Measurements from ENCODE around the gene PLEKHD1. TPM values are rescaled to one million over a fixed set of nuclear protein-coding genes. Genes with fewer than 3 reads are reported as not detected.

PLEKHD1 gene
- total and polyA plus RNA-seq, 9 donors, result 0.53 to 1.5 (median 0.89) TPM

DNA sequence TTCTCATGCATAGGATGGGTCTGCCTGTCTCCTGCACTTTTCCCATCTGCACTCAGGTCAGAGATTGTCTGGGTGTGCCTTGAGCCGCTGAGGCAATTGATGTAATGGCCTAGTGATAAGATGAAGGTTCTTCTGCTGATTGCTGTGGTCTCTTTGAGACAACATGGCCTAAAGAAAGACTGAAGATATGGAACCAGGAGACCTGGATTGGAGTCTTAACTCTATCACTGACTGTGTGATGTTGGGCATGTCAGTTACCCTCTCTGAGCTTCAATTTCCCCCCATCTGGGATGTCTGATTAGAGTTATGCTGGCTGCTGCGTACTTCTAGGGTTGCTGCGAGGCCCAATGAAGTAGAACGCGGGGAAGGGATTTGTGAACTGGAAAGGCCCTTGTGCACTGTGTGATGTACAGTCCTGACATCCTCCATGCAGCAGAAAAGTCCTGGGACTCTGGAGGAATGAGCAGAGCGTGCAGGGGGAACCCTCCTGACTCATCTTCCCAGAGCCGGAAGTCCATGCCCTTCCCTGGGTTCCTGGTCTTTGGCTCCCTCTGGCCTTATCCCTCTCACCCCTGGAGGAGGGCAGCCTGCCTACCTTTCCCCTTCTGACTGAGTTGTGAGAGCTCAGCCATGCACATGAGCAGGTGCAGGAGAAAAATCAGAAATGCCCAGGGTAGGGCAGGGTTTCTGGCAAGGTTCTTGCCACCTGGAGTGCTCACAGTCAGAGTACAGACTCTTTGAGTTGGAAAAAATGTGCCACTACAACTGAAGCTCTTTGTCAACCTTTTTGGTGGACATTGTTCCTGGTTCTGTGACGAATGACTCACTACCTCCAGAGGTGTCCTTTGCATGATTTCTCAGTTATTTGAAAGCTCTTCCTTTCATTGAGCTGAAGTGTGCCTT is 21.1 kb downstream of the PLEKHD1 start:
- Histone ChIP-seq H3K27ac (ENCODE audit: low read length) (no peak overlapping the region), H3K4me3 (ENCODE audit: low read length) (no peak overlapping the region), H3K4me1 (ENCODE audit: control insufficient read depth, insufficient read depth, low read length) (peaks cover 23% of the 10 kb centered on the region), H3K9me3 (replicated peaks; ENCODE audit: control insufficient read depth, low read depth, low read length) (no peaks in the 10 kb centered on the region), H3K36me3 (ENCODE audit: control insufficient read depth, insufficient read depth, low read length) (no peaks in the 10 kb centered on the region), H3K27me3 (ENCODE audit: control insufficient read depth, insufficient read depth, low read length) (peaks cover 2% of the 10 kb centered on the region)
- WGBS (ENCODE audit: insufficient coverage), result 88% methylated on average over 5 of the region's 8 CpGs
- DNase-seq, result no peak

DNA sequence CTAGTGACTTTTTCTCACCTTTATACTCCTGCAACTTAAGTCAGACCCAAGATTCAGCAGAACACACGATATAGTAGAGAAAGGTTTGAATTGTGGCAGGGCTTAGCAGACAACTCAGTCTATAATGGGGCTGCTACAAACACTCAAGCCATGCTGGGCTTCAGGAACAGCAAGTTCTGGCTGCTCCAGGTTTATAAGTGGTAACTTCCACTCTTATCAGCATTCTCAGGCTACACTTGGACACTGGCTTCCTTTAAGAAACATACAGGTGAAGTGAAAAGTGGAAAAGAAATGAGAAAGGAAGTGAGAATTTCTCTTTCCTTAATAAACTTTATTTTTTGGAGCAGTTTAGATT is 21.7 kb downstream of the PLEKHD1 start:
- no CpG with 5 or more reads among the region's 1 CpG for WGBS (ENCODE audit: insufficient coverage)
- Histone ChIP-seq H3K36me3 (ENCODE audit: control insufficient read depth, insufficient read depth, low read length) (no peaks in the 10 kb centered on the region), H3K27me3 (ENCODE audit: control insufficient read depth, insufficient read depth, low read length) (no peaks in the 10 kb centered on the region), H3K27ac (ENCODE audit: low read length) (no peak overlapping the region), H3K4me1 (ENCODE audit: control insufficient read depth, insufficient read depth, low read length) (peaks cover 17% of the 10 kb centered on the region), H3K9me3 (replicated peaks; ENCODE audit: control insufficient read depth, low read depth, low read length) (no peaks in the 10 kb centered on the region), H3K4me3 (ENCODE audit: low read length) (no peak overlapping the region)
- DNase-seq, result no peak

DNA sequence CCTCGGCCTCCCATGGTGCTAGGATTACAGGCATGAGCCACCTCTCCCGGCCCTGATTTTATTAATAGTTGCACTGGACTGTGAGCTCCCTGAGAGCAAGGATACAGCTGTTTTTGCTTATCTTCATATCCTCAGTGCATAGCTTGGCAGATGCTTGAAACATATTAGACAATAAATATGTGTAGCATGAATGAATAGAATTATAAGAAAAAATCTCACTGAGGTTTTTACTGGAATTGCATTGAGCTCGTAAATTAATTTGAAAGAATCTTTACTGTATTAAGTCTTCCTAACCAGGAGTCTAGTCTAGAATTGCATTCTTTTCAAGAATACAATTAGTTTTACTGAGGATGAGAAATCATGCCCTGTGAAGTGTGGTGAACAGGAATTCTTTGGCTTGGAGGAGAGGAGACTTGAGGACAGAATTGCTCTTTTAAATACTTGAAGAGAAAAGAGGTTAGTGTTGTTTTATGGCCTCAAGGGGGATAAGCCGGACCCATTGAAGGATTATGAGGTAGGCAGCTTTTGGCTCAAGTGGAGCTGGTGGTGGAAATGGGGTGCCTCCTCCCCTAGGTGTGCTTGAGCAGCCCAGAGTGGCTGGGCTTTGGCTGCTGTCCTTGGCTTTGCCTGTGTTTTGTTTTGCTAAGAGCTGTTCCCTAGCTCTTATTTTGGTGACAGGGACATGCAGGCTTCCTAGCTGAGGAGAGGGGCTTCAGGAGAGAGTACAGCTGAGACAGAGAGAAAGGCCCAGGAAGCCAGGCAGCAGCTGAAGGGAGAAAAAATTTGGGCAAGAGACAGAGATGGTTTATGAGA is 34.0 kb downstream of the PLEKHD1 start:
- no peak overlapping the region for H3K27ac ChIP-seq (ENCODE audit: low read length)
- no peaks in the 10 kb centered on the region for H3K9me3 ChIP-seq (replicated peaks; ENCODE audit: control insufficient read depth, low read depth, low read length)
- peaks cover 11% of the 10 kb centered on the region for H3K27me3 ChIP-seq (ENCODE audit: control insufficient read depth, insufficient read depth, low read length)
- H3K36me3 ChIP-seq (ENCODE audit: control insufficient read depth, insufficient read depth, low read length), result no peaks in the 10 kb centered on the region
- H3K4me1 ChIP-seq (ENCODE audit: control insufficient read depth, insufficient read depth, low read length), result peaks cover 2% of the 10 kb centered on the region
- 30% methylated on average over 3 of the region's 4 CpGs for WGBS (ENCODE audit: insufficient coverage)
- peak; percentile 51 for DNase-seq
- no peak overlapping the region for H3K4me3 ChIP-seq (ENCODE audit: low read length)

DNA sequence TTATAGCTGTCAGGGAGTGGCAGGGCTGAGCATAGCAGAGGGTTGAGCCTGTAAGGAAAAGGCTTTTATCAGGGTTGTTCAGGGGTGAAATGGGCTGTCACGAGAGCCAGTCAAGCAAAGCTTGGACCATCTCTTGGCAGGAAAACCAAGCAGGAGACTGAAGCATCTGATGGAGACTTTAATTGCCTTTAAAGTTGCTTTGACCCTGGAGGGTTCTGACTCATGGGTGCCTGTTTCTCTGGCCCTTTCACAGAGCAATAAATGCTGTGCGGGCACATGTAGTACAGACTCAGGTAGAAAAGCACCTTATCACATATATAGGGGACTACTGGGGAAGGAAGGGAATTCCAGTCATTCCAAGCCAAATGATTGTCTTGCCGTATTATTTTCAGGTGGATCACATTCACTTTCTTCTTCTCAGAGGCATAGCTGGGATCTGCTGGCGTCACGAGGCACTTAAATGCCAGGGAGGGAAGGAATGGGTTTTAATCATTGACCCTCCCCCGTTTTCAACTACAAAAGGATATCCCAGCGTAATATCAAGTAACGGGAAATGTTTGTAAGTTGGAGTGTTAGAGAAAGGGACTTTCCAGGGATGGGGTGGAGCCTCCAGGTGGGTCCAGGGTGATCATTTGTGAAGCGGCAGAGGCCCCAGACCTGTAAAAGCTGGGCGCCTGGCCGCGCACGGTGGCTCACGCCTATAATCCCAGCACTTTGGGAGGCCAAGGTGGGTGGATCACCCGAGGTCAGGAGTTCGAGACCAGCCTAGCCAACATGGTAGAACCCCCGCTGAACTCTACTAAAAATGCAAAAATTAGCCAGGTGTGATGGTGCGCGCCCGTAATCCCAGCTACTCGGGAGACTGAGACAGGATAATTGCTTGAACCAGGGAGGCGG is 34.9 kb downstream of the PLEKHD1 start:
- H3K36me3 ChIP-seq (ENCODE audit: control insufficient read depth, insufficient read depth, low read length), result no peaks in the 10 kb centered on the region
- no peak for DNase-seq
- H3K27ac ChIP-seq (ENCODE audit: low read length), result no peak overlapping the region
- 70% methylated on average over 17 of the region's 22 CpGs for WGBS (ENCODE audit: insufficient coverage)
- H3K4me3 ChIP-seq (ENCODE audit: low read length), result no peak overlapping the region
- H3K4me1 ChIP-seq (ENCODE audit: control insufficient read depth, insufficient read depth, low read length), result peaks cover 2% of the 10 kb centered on the region
- peaks cover 15% of the 10 kb centered on the region for H3K27me3 ChIP-seq (ENCODE audit: control insufficient read depth, insufficient read depth, low read length)
- H3K9me3 ChIP-seq (replicated peaks; ENCODE audit: control insufficient read depth, low read depth, low read length), result no peaks in the 10 kb centered on the region

DNA sequence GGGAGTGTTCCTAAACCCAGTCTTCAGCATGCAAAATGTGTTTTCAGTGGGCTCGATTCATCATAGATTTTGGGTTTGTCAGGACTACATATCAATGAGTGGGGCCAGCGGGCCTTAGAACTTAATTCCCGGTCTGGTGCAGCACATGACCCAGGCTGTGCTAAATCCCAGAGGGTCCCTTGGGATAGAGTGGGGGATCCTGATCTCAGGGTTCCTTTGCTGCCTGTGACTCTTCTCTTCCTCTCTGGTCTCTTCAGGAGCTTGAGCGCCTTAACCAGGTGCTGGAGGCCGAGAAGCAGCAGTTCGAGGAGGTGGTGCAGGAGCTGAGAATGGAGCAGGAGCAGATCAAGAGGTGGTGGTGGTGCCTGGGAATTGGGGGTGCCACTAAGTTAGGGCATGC is 37.5 kb downstream of the PLEKHD1 start:
- Histone ChIP-seq H3K4me3 (ENCODE audit: low read length) (no peak overlapping the region), H3K27me3 (ENCODE audit: control insufficient read depth, insufficient read depth, low read length) (peaks cover 19% of the 10 kb centered on the region), H3K9me3 (replicated peaks; ENCODE audit: control insufficient read depth, low read depth, low read length) (no peaks in the 10 kb centered on the region), H3K4me1 (ENCODE audit: control insufficient read depth, insufficient read depth, low read length) (peaks cover 2% of the 10 kb centered on the region), H3K36me3 (ENCODE audit: control insufficient read depth, insufficient read depth, low read length) (no peaks in the 10 kb centered on the region), H3K27ac (ENCODE audit: low read length) (no peak overlapping the region)
- no peak for DNase-seq
- WGBS (ENCODE audit: insufficient coverage), result 88% methylated on average over 5 of the region's 6 CpGs

DNA sequence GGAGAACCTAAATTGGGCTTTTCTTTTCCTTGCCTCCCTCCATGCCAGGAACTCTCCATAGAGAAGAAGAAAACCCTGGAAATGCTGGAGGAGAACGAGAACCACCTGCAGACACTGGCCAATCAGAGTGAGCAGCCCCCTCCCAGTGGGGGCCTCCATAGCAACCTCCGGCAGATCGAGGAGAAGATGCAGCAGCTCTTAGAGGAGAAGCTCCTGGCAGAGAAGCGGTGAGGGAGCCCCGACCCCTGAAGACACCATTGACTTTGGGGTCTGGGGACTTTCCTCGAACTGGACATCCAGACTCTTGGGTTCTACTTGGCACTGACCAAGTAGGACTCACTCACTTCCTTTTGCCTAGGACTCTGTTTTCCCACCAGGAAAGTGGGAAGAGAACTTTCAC is 41.4 kb downstream of the PLEKHD1 start:
- H3K27me3 ChIP-seq (ENCODE audit: control insufficient read depth, insufficient read depth, low read length), result peaks cover 24% of the 10 kb centered on the region
- WGBS (ENCODE audit: insufficient coverage), result 71% methylated on average over 4 of the region's 6 CpGs
- no peaks in the 10 kb centered on the region for H3K4me1 ChIP-seq (ENCODE audit: control insufficient read depth, insufficient read depth, low read length)
- DNase-seq, result no peak
- no peak overlapping the region for H3K27ac ChIP-seq (ENCODE audit: low read length)
- H3K36me3 ChIP-seq (ENCODE audit: control insufficient read depth, insufficient read depth, low read length), result no peaks in the 10 kb centered on the region
- no peaks in the 10 kb centered on the region for H3K9me3 ChIP-seq (replicated peaks; ENCODE audit: control insufficient read depth, low read depth, low read length)
- no peak overlapping the region for H3K4me3 ChIP-seq (ENCODE audit: low read length)

DNA sequence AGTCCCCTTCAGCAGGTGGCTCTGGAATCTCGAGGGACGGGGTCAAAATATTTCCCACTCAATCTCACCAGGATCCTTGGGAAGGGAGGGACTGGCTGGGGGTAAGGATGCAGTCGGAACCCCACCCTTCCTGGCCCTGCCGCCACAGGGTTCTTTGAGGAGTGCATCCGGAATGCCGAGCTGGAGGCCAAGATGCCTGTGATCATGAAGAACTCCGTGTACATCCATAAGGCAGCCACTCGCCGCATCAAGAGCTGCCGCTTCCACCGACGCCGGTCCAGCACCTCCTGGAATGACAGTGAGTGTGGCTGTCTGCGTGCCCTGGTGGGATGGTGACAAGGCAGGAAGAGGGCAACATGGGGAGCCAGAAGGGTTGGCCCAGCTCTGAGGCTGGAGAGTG is 43.1 kb downstream of the PLEKHD1 start:
- Histone ChIP-seq H3K27me3 (ENCODE audit: control insufficient read depth, insufficient read depth, low read length) (peaks cover 22% of the 10 kb centered on the region), H3K27ac (ENCODE audit: low read length) (no peak overlapping the region), H3K36me3 (ENCODE audit: control insufficient read depth, insufficient read depth, low read length) (no peaks in the 10 kb centered on the region), H3K9me3 (replicated peaks; ENCODE audit: control insufficient read depth, low read depth, low read length) (no peaks in the 10 kb centered on the region), H3K4me3 (ENCODE audit: low read length) (no peak overlapping the region), H3K4me1 (ENCODE audit: control insufficient read depth, insufficient read depth, low read length) (no peaks in the 10 kb centered on the region)
- WGBS (ENCODE audit: insufficient coverage), result 93% methylated on average over 12 of the region's 14 CpGs
- DNase-seq, result no peak

DNA sequence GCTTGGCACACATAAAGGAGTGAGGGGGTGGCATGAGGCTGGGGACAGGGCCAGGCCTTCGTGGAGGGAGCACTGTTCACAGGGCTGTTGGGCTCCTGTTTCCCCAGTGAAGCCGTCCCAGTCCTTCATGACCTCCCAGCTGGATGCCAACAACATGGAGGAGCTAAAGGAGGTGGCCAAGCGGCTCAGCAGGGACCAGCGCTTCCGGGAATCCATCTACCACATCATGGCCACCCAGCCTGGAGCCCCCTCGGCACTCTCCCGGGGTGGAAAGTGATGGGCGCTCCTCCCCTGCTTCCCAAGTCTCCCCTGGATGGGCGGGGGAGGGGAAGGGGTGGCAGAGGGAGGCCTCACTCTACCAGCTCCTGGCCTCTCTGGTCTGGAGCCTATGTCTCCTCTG is 43.6 kb downstream of the PLEKHD1 start:
- H3K4me3 ChIP-seq (ENCODE audit: low read length), result no peak overlapping the region
- no peaks in the 10 kb centered on the region for H3K36me3 ChIP-seq (ENCODE audit: control insufficient read depth, insufficient read depth, low read length)
- H3K4me1 ChIP-seq (ENCODE audit: control insufficient read depth, insufficient read depth, low read length), result no peaks in the 10 kb centered on the region
- H3K9me3 ChIP-seq (replicated peaks; ENCODE audit: control insufficient read depth, low read depth, low read length), result no peaks in the 10 kb centered on the region
- no peak overlapping the region for H3K27ac ChIP-seq (ENCODE audit: low read length)
- WGBS (ENCODE audit: insufficient coverage), result 39% methylated on average over 2 of the region's 9 CpGs
- H3K27me3 ChIP-seq (ENCODE audit: control insufficient read depth, insufficient read depth, low read length), result peaks cover 23% of the 10 kb centered on the region
- no peak for DNase-seq

DNA sequence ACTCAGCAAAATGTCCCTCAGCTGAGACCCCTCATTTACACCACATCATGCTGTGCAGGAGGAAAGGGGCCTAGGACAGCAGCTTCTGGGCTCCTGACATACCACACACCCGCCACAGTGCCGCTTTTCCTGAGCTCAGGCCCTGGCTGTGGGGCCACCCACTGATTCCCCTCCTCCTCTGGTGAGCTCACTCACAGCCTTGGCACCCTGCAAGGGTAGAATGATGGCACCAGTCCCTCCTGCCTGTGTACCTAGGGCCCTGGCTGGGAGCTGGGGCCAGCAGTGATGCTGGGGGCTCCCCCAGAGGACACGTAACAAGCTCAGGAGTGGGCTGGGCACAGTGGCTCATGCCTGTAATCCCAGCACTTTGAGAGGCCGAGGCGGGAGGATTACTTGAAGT is 44.4 kb downstream of the PLEKHD1 start:
- H3K9me3 ChIP-seq (replicated peaks; ENCODE audit: control insufficient read depth, low read depth, low read length), result no peaks in the 10 kb centered on the region
- peaks cover 26% of the 10 kb centered on the region for H3K27me3 ChIP-seq (ENCODE audit: control insufficient read depth, insufficient read depth, low read length)
- 75% methylated on average over 3 of the region's 5 CpGs for WGBS (ENCODE audit: insufficient coverage)
- no peaks in the 10 kb centered on the region for H3K36me3 ChIP-seq (ENCODE audit: control insufficient read depth, insufficient read depth, low read length)
- H3K4me3 ChIP-seq (ENCODE audit: low read length), result no peak overlapping the region
- no peak overlapping the region for H3K27ac ChIP-seq (ENCODE audit: low read length)
- no peaks in the 10 kb centered on the region for H3K4me1 ChIP-seq (ENCODE audit: control insufficient read depth, insufficient read depth, low read length)
- no peak for DNase-seq

DNA sequence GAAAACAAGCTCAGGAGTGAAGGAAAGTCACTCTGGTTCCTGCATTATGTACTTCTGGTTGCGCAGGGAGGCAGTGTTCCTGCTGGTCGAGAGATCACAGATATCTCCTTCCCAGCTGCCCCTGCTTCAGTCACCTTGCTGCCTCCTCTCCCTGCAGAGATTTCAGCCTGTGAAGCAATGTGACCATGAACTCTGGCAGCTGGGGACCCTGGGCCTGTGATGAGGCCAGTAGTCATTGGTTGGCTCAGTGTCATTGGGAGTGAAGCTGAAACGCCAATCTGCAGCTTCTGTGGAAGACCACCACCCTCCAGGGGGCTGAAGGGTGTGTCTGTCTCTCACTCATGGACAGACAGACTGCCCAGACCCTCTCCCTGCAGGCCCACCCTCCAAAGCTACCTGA is 45.0 kb downstream of the PLEKHD1 start:
- Histone ChIP-seq H3K4me3 (ENCODE audit: low read length) (no peak overlapping the region), H3K4me1 (ENCODE audit: control insufficient read depth, insufficient read depth, low read length) (no peaks in the 10 kb centered on the region), H3K9me3 (replicated peaks; ENCODE audit: control insufficient read depth, low read depth, low read length) (no peaks in the 10 kb centered on the region), H3K27ac (ENCODE audit: low read length) (no peak overlapping the region), H3K36me3 (ENCODE audit: control insufficient read depth, insufficient read depth, low read length) (no peaks in the 10 kb centered on the region), H3K27me3 (ENCODE audit: control insufficient read depth, insufficient read depth, low read length) (peaks cover 23% of the 10 kb centered on the region)
- 90% methylated on average over 2 of the region's 3 CpGs for WGBS (ENCODE audit: insufficient coverage)
- DNase-seq, result no peak
